Spleen (tissue), 11 donors: Measurements from ENCODE around the gene STAT1. TPM values are rescaled to one million over a fixed set of nuclear protein-coding genes. Genes with fewer than 3 reads are reported as not detected.
A peak's percentile ranks its signal among the peaks of the same experiment; 100 is the strongest.

Source experiments
- DNase-seq: peaks from one replicate; pipeline ENCODE4 v3.0.0-alpha.2; 2020
- H3K27ac ChIP-seq, 8 donors: fragments of 200-600 bp; sonication (generic) in 7 of 8; 1 replicate in 4 of 8; 2 replicates in 4 of 8; pipeline versions ENCODE4 v1.5.0 to v1.8.0; 2016 to 2021; ENCODE audit warnings: inconsistent platforms in 4 of 8, mild to moderate bottlenecking in 4 of 8, moderate library complexity in 1 of 8
- H3K27me3 ChIP-seq, 7 donors: fragments of 200-600 bp; sonication (generic) in 6 of 7; replicated peaks in 1 of 7; 1 replicate in 4 of 7; 2 replicates in 3 of 7; pipeline versions ENCODE4 v1.5.0 to v1.8.0; 2016 to 2021; ENCODE audit warnings: inconsistent platforms in 3 of 7, mild to moderate bottlenecking in 1 of 7
- H3K36me3 ChIP-seq, 6 donors: fragments of 200-600 bp; sonication (generic) in 5 of 6; 1 replicate in 4 of 6; 2 replicates in 2 of 6; pipeline versions ENCODE4 v1.5.0 to v1.8.0; 2016 to 2021; ENCODE audit warnings: inconsistent platforms in 2 of 6
- H3K4me1 ChIP-seq, 6 donors: fragments of 200-600 bp; sonication (generic) in 5 of 6; 1 replicate in 3 of 6; 2 replicates in 3 of 6; pipeline versions ENCODE4 v1.5.0 to v1.8.0; 2016 to 2021; ENCODE audit warnings: inconsistent platforms in 3 of 6
- H3K4me3 ChIP-seq, 8 donors: fragments of 200-600 bp; sonication (generic) in 7 of 8; 1 replicate in 4 of 8; 2 replicates in 4 of 8; pipeline versions ENCODE4 v1.5.0 to v1.8.0; 2016 to 2021; ENCODE audit warnings: inconsistent platforms in 4 of 8, mild to moderate bottlenecking in 4 of 8, moderate library complexity in 2 of 8
- H3K9me3 ChIP-seq, 8 donors: fragments of 200-600 bp; sonication (generic) in 7 of 8; 1 replicate in 4 of 8; 2 replicates in 4 of 8; pipeline versions ENCODE4 v1.5.0 to v1.8.0; 2016 to 2021; ENCODE audit warnings: inconsistent platforms in 4 of 8
- CTCF ChIP-seq, 11 experiments: fragments of 200-600 bp in 7 of 11; fragments of 450-650 bp in 4 of 11; sonication (generic) in 4 of 11; IDR thresholded peaks in 8 of 11; conservative IDR thresholded peaks in 3 of 11; 1 replicate in 7 of 11; 2 replicates in 4 of 11; pipeline versions ENCODE4 v1.4.0 to v1.8.0; 2016 to 2021; ENCODE audit warnings: antibody characterized with exemption in 11 of 11, inconsistent platforms in 4 of 11, mild to moderate bottlenecking in 1 of 11
- POLR2A ChIP-seq, 3 donors: fragments of 450-650 bp; IDR thresholded peaks; one replicate each; pipeline ENCODE4 v1.5.1; 2017; ENCODE audit warnings: antibody characterized with exemption in 3 of 3, mild to moderate bottlenecking in 1 of 3
- POLR2AphosphoS5 ChIP-seq, 3 donors: sonication (generic); formaldehyde crosslinking; IDR thresholded peaks; one replicate each; pipeline ENCODE4 v1.5.1; 2017; ENCODE audit warnings: antibody characterized with exemption in 3 of 3
- WGBS, 5 donors: extraction: QIAGEN DNeasy Blood & Tissue Kit in 3 of 5; methylation state at CpG; one replicate each; pipeline versions ENCODE4 v1.1.5 to v1.1.7; 2013 to 2018; 5-methylcytosine and 5-hydroxymethylcytosine counted together
- intact Hi-C: fragments of 100-400 bp; cut with DNase I; formaldehyde crosslinking; loops from one replicate; pipeline ENCODE4 v1.15.0; 2023; ENCODE audit warnings: low total_unique reads
- polyA plus RNA-seq, 3 donors: library from polyadenylated mRNA; stranded (reverse); fragments of 200-250 nt; gene quantifications; one replicate each; pipeline ENCODE4 v1.2.1, GENCODE V29; 2013
- total RNA-seq, 7 donors: library from RNA; depleted of rRNA in 3 of 7; stranded (reverse); fragments of >200 nt in 3 of 7; fragmentation: NEBNext Ultra II Directional in 4 of 7; extraction: Animal tissue kit (Norgen Biotek cat#: 25700) in 4 of 7; gene quantifications; one replicate each; pipeline versions ENCODE4 v1.1.0 to v1.2.1, GENCODE V29; 2016 to 2021
- donor health status: healthy with polysubstance abuse.
- donor health status: DM: no; HTN: no; CAD: no; lungs with moderate emphysema.
- donor health status: DM: no; HTN: no; CAD: no.
- donor health status: Bipolar disorder and iron deficiency.
- donor health status: healthy.
- donor health status: DM: no; HTN: no; CAD: no.
- donor health status: DM: yes; HTN: yes; CAD: no.

The STAT1 gene
- total and polyA plus RNA-seq, 10 donors: 19.5 to 246 (median 119) TPM

- no peaks in the 10 kb centered on the region for H3K27me3 ChIP-seq
- H3K4me3 ChIP-seq: no peak overlapping the region
- intact Hi-C loops: loop anchor here (10.0 kb wide), 1 partner anchor 455 kb away; no protein-coding TSS in a partner anchor
- 78 to 91% (median 89%) methylated on average over 3 of the region's 3 CpGs for WGBS, 5 donors
- no peak for TF ChIP-seq POLR2A (IDR thresholded peaks at IDR 0.05)
- H3K27ac ChIP-seq: no peak overlapping the region
- no peaks in the 10 kb centered on the region for H3K9me3 ChIP-seq
- H3K36me3 ChIP-seq: peaks cover 0 to 4% (median 0%) of the 10 kb centered on the region in 6 donors
- DNase-seq: no peak
- peaks cover 0 to 51% (median 11%) of the 10 kb centered on the region in 6 donors for H3K4me1 ChIP-seq
Measured at GRCh38 chr2:191059308-191059707, 45.3 kb upstream of the STAT1 start.

DNA sequence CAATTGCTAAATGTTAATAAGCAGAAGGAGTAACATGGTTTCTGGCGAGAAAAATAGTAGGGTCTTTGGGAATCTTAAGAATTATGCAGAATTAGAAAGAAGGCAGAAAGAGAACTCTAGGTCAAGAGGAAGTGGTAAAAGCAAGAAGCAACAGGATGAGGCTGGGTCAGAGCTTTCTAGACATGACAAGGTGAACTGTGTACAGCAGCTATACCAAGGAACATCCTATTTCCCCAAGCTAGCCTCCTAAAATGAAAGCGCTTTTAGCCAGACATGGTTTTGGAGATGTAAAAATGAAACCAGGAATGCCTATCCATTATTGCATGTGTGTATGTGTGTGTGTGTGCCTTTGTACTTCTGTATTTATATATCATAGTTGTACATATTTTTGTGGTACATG, 42.3 kb upstream of the STAT1 start:
- H3K36me3 ChIP-seq: no peaks in the 10 kb centered on the region
- H3K4me1 ChIP-seq: peaks cover 0 to 53% (median 23%) of the 10 kb centered on the region in 6 donors
- 33 to 63% (median 49%) methylated on average over 2 of the region's 2 CpGs for WGBS, 5 donors
- no peak for DNase-seq
- H3K9me3 ChIP-seq: no peaks in the 10 kb centered on the region
- no peak for TF ChIP-seq CTCF (IDR thresholded peaks at IDR 0.05 in 8 of 11, conservative IDR thresholded peaks at IDR 0.05 in 3 of 11)
- peak in 1 of 3 donors; percentile 34 for TF ChIP-seq POLR2AphosphoS5 (IDR thresholded peaks at IDR 0.05)
- H3K27me3 ChIP-seq: no peaks in the 10 kb centered on the region
- no peak overlapping the region for H3K4me3 ChIP-seq
- H3K27ac ChIP-seq: peak overlapping the region in 4 of 8 donors; percentile 14 to 58 (median 44)
- intact Hi-C loops: loop anchor here (10.0 kb wide), 1 partner anchor 459 kb away; no protein-coding TSS in a partner anchor

- intact Hi-C loops: loop anchor here (5.0 to 10.0 kb wide), 2 partner anchors 99 to 462 kb away; partner anchors contain the start of gene STAT4
- H3K27ac ChIP-seq: no peak overlapping the region
- WGBS, 5 donors: 73 to 87% (median 74%) methylated on average over 6 of the region's 6 CpGs
Measured at GRCh38 chr2:191053256-191053655, 39.3 kb upstream of the STAT1 start.

GRCh38 chr2:191051825-191052778, 38.1 kb upstream of the STAT1 start:
- 9 to 14% (median 13%) methylated on average over 10 of the region's 10 CpGs for WGBS, 5 donors
- Histone ChIP-seq H3K27me3 (no peaks in the 10 kb centered on the region), H3K27ac (peak overlapping the region in 3 of 8 donors; percentile 51 to 59 (median 52)), H3K4me1 (peaks cover 0 to 57% (median 26%) of the 10 kb centered on the region in 6 donors), H3K9me3 (no peaks in the 10 kb centered on the region), H3K4me3 (no peak overlapping the region), H3K36me3 (no peaks in the 10 kb centered on the region)
- intact Hi-C loops: loop anchor here (5.0 to 10.0 kb wide), 2 partner anchors 100 to 463 kb away; partner anchors contain the start of gene STAT4
- no peak for DNase-seq
- TF ChIP-seq POLR2AphosphoS5 (IDR thresholded peaks at IDR 0.05) (no peak), CTCF (IDR thresholded peaks at IDR 0.05 in 8 of 11, conservative IDR thresholded peaks at IDR 0.05 in 3 of 11) (peak in 10 of 11 experiments; percentile 38 to 81 (median 66))

More at GRCh38 chr2:191053256-191053655, 39.3 kb upstream of the STAT1 start:
- H3K9me3 ChIP-seq: no peaks in the 10 kb centered on the region
- peaks cover 0 to 65% (median 26%) of the 10 kb centered on the region in 6 donors for H3K4me1 ChIP-seq
- H3K4me3 ChIP-seq: no peak overlapping the region
- no peak for TF ChIP-seq POLR2AphosphoS5 (IDR thresholded peaks at IDR 0.05)
- TF ChIP-seq CTCF (IDR thresholded peaks at IDR 0.05 in 8 of 11, conservative IDR thresholded peaks at IDR 0.05 in 3 of 11): no peak
- no peak for TF ChIP-seq POLR2A (IDR thresholded peaks at IDR 0.05)
- no peaks in the 10 kb centered on the region for H3K27me3 ChIP-seq
- no peak for DNase-seq
- no peaks in the 10 kb centered on the region for H3K36me3 ChIP-seq
